GM18505 (cell line): ENCODE measurements around the gene SCN7A.
"Not testable (repeated sequence)": the region's sequence is repeated elsewhere in the genome, so short reads cannot be mapped to it uniquely, and the experiment has no call there.

Experiments
- ATAC-seq: cut with Tn5 transposase; IDR thresholded peaks from one replicate; pipeline ENCODE4 v1.9.1; 2021; ENCODE audit not compliant: unreplicated experiment
- POLR2A ChIP-seq: IDR thresholded peaks from 4 replicates; pipeline ENCODE4 v1.6.1; 2011; ENCODE audit warnings: borderline replicate concordance; ENCODE audit not compliant: insufficient read depth, insufficient read length; ENCODE audit errors: extremely low read depth

Gene SCN7A

DNA sequence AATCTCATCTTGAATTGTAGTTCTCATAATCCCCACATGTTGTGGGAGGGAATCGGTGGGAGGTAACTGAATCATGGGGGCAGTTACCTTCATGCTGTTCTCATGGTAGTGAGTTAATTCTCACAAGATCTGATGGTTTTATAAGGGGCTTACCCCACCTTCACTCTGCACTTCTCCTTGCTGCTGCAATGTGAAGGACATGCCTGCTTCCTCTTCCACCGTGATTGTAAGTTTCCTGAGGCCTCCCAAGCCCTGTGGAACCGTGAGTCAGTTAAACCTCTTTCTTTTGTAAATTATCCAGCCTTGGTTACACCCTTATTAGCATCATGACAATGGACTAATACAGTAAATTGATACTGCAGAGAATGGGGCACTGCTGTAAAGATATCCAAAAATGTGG, 57.9 kb downstream of the SCN7A start:
- no peak for TF ChIP-seq POLR2A
- no peak for ATAC-seq

DNA sequence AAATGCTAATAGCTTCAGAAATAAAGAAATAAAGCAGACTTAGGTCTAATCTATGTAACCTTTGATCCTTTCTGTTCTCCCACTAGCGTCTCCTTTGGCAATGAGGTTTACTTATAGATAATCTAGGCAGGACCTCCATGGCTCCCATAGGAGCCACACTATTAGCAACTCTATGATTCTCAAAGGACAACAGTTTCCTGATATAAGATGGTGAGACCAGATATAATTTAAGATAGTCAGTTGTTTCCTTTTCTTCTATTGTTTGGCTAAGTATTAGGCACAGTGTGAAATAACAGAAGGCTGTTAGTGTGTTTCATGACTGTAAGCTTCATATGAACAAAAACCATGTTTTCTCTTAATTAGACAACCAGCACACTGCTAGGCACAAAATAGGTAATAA, 59.6 kb downstream of the SCN7A start:
- no peak for ATAC-seq

DNA sequence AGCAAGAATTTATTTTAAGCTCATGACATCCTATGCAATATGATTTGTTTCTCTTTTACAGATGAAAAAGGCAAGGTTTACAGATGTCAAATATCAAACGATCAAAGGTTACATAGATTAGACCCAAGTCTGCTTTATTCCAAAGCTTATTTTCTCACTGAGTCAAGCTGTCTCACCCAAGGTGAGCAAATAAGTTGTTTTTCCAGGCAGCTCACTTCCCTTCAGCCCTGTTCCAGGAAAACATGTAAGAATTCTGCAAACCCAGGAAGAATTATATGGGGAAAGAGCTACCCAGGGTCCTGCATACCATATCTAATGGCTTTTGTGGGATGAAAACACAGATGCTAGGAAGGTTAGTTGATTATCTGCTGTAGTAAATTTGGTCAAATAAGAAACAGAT, 60.6 kb downstream of the SCN7A start:
- no peak for ATAC-seq
- no peak for TF ChIP-seq POLR2A

More for the DNA sequence above, 59.6 kb downstream of the SCN7A start:
- no peak for TF ChIP-seq POLR2A

DNA sequence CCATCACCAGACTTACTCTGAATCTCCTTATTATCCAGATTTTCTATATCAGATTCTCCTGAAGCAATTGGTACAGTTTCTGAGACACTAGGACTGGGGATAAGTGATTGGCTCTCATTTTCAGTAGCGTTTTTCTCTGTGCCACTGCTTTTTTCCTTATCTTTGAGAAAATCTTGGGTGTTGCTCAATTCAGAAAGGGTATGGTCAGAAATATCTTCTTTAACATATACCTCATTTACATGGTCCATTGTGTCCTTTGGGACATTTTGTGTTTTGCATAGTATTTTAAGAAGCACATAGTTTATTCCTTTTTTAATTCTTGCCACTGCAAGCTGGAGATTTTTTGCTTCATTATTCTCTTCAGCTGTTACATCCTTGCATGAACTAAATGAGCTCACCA, 61.7 kb downstream of the SCN7A start:
- no peak for ATAC-seq
- no peak for TF ChIP-seq POLR2A

DNA sequence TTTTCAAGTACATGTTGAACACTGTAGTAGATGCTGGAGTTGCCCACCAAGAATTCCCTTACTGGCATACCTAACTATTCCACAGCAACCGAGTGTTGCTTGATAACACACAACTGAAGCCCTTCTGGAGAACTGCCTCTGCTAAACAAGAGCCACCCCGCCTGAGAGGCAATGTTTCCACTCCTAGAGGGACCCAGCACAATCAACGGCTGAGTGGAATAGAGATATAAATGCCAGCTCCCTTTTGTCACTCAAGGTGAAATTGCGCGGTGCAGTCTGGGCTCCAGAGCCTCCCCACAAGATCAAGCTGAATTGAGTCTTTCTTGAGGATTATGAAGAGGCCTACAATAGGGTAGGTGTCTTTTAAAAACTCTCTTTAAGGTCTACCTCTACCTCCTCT, 69.2 kb downstream of the SCN7A start:
- TF ChIP-seq POLR2A = no peak
- no peak for ATAC-seq

DNA sequence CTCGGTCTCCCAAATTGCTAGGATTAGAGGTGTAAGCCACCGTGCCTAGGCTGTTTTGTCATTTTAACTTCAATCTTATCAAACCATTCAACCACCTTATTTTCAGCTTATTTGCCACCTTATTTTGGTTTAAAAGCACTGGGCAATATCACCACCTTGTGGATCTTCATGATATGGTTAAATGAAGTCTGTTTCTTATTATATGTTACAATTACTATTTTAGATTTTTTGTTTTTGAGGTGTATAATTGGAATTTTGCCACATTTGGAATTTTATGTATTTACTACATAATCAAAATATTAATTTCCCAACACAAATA, 74.5 kb downstream of the SCN7A start:
- no peak for ATAC-seq
- TF ChIP-seq POLR2A = no peak

DNA sequence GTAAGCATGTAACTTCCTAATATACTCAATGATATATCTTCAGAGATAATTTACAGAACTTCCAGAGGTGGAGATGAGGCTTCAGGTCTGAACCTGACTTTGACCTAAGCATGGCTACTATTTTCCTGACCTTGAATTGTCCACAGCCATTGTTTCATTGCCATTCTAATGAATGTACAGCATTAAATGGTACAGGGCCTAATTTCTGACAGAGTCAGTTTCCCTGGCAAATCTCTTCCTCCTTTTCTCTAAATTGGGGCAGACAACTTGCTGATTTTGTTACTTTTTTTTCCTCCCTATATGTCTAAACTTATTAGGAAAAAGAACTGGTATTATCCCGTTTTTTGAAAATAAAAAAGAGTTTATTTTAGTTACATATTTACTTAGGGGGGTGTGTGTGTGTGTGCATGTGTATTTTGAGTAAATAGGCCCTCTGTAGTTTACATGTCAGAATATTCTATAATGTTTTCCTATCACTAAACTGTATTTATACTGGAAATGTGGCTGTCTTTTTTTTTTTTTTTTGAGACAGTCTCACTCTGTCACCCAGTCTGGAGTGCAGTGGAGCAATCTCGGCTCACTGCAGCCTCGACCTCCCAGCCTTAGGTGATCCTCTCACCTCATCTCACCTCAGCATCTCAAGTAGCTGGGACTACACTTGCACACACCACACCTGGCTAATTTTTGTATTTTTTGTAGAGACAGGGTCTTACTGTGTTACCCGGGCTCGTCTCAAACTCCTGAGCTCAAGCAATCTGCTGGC, 75.0 kb downstream of the SCN7A start:
- TF ChIP-seq POLR2A = no peak
- no peak for ATAC-seq

DNA sequence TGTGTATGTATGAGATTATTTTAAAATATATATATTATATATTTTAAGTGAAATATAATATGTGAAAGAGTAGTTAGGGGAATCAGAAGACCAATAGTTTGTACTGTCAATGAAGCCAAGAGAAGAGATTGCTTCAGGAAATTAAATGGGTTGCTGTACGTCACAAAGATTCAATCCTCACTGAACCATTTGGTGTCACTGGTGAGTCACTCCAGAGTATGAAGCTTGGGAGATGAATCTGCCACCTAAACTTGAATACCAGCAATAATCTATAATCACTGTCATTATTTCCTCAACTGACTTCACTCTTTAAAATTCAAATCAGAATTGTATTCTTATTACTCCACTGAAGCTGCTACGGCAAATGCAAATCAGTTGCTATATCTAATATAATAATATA, 76.4 kb downstream of the SCN7A start:
- ATAC-seq = no peak

DNA sequence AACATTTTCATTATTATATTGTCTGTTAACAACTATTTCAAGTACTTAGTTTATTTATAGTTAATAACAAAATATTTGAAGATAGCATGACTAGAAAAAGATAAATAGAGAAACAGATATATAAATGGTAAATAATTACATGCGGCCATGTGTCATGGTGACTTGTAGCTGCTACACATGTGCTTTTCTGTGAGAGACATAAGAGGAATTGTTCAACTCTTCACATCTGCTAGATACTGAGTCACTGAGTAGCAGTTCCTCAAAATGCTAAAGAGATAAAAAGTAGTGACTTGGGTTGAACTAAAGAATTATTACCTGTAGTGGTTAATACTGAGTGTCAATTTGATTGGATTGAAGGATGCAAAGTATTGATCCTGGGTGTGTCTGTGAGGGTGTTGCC, 80.8 kb downstream of the SCN7A start:
- ATAC-seq = no peak
- TF ChIP-seq POLR2A = no peak

More for the DNA sequence above, 76.4 kb downstream of the SCN7A start:
- TF ChIP-seq POLR2A = no peak

DNA sequence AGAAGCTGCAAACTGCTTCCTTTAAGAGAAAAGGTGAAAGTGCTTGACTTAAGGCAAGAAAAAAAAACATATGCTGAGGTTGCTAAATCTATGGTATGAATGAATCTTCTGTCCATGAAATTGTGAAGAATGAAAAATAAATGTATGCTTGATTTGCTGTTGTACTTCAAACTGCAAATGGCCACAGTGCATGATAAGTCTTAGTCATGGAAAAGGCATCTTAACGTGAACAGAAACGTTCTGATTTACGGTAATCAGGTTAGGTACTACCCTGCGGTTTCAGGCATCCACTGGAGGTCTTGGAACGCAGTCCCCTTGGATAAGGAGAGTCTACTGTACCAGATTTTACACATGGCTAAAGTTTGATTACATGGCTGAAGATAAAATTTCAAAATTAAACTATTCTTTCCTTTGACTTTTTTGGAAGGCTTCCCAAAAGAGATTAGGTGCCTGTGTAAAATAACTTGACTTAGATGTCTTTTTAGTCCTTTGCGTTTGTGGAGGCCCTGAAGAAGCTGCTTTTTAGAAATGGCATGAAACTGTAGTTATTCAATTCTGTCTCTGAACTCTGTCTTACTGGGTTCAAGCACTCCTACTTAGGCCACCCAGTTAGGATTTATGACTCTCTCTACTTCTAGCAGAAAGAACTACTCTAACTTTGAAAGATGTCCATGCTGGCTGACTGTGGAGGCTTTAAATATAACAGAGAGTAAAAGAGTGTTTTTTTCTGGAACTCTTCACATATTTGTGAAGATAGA, 82.4 kb downstream of the SCN7A start:
- ATAC-seq = no peak
- no peak for TF ChIP-seq POLR2A

DNA sequence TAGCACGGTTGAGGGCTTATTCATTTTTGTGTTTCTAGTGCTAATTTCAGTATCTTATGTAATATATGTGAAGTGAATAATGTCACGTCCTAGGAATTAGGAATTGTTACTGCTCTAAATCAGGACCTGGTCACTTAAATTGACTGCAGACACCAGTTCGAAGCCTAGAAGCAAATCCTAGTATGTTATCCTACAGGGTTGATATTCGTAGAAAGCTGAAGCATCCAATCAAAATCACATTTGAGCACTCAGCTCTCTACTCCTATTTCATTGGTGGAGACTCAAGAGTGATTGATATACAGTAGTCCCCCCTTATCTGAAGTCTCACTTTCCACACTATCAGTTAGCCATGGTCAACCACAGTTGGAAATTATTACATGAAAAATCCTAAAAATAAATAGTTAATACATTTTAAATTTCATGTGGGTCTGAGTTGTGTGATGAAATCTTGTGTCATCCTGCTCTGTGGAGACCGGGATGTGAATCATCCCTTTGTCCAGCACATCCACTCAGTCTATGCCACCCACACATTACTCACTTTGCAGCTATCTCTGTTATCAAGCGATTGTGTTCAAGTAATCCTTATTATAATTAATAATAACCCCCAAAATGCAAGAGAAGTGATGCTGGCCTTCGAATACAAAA, 83.1 kb downstream of the SCN7A start:
- TF ChIP-seq POLR2A = no peak
- ATAC-seq = no peak

DNA sequence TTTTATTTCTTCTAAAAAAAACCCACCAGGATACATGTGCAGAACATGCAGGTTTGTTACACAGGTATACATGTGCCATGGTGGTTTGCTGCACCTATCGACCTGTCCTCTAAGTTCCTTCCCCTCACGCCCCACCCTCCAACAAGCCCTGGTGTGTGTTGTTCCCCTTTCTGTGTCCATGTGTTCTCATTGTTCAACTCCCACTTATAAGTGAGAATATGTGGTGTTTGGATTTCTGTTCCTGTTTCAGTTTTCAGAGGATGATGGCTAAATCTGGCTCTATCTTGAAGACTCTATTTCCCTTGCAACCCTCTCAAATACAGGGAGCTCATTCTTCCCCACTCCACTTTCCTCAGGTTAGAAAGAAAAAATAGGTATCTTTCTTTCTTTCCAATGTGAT, 86.3 kb downstream of the SCN7A start:
- ATAC-seq = not testable (repeated sequence)

DNA sequence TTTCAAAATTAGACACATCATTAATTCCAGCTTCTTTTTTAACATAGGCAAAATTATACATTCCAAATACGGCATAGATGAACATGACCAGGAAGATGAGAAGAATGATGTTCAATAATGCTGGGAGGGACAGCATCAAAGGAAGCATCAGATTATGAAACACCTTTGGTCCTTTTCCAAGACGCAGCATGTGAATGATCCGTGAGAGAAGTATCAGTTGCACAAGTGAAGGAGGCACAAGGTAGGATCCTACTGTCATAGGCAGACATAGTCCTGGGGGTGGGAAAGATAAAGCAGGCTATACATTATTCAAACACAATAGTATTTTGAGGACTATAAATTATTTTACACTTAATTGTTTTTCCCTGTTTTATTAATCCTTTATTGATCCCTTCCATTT, 87.7 kb downstream of the SCN7A start:
- TF ChIP-seq POLR2A = no peak
- ATAC-seq = no peak

DNA sequence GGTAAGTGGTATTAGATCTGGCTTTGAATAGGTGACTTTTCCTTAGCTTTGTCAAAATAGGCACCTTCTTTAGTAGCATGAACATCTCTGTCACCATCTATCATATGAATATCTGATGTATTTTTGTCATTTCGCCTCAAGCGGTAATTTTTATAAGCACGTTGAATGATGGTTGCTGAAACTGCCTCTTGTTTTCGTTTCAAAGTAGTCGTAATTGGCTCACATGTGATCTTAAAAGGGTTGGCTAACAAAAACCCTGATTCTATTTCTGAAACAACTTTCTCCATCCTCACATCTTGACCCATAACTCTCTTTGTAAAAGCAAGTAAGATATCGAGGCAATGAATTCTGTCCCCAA, 88.5 kb downstream of the SCN7A start:
- no peak for TF ChIP-seq POLR2A
- ATAC-seq = no peak
